H1 (cell line): ENCODE results near the gene PSMF1. TPM values are rescaled to one million over a fixed set of nuclear protein-coding genes. Genes with fewer than 3 reads are reported as not detected.

Experiments
- CTCF ChIA-PET: fragments of 300-600 bp; sonication (Branson Sonifier 250); formaldehyde crosslinking; loops from one replicate; lab custom pipeline; 2021; ENCODE audit not compliant: partially characterized antibody; lab: Charles Lee
- POLR2A ChIA-PET: fragments of 300-600 bp; sonication (Branson Sonifier 250); formaldehyde crosslinking; loops from one replicate; lab custom pipeline; 2021; ENCODE audit warnings: inconsistent platforms; ENCODE audit not compliant: partially characterized antibody; lab: Charles Lee
- DNase-seq, 2 experiments: peaks; one replicate each; pipeline versions ENCODE4 v3.0.0 to v3.0.0-alpha.2; 2010 to 2022; ENCODE audit warnings: low spot score in 2 of 2, low read depth in 1 of 2, mixed read lengths in 1 of 2
- FAIRE-seq: peaks from 2 replicates; lab custom pipeline; 2011; peaks lifted over from hg19 to GRCh38; lab: Jason Lieb, UNC
- H2AFZ ChIP-seq: 2 replicates; pipeline ENCODE4 v1.8.1; 2012; ENCODE audit warnings: low read length, inconsistent platforms
- H2AK5ac ChIP-seq: 2 replicates; pipeline ENCODE4 v1.6.1; 2013; ENCODE audit warnings: low read depth, low read length
- H2BK120ac ChIP-seq: replicated peaks from 2 replicates; pipeline ENCODE3; 2013; ENCODE audit warnings: low read depth, low read length, inconsistent platforms
- H2BK12ac ChIP-seq: 2 replicates; pipeline ENCODE4 v1.6.1; 2013; ENCODE audit warnings: low read depth, low read length
- H2BK15ac ChIP-seq: 2 replicates; pipeline ENCODE4 v1.6.1; 2013; ENCODE audit warnings: low read length
- H2BK20ac ChIP-seq: 2 replicates; pipeline ENCODE4 v1.6.1; 2013; ENCODE audit warnings: low read length
- H2BK5ac ChIP-seq: 2 replicates; pipeline ENCODE4 v1.6.1; 2013; ENCODE audit warnings: low read depth, low read length
- H3K14ac ChIP-seq: 2 replicates; pipeline ENCODE4 v1.6.1; 2013; ENCODE audit warnings: inconsistent platforms; ENCODE audit not compliant: insufficient read length
- H3K18ac ChIP-seq: 2 replicates; pipeline ENCODE4 v1.6.1; 2013; ENCODE audit warnings: low read length; ENCODE audit errors: extremely low read depth
- H3K23ac ChIP-seq: 2 replicates; pipeline ENCODE4 v1.6.1; 2013; ENCODE audit warnings: inconsistent platforms; ENCODE audit not compliant: insufficient read length
- H3K23me2 ChIP-seq: 2 replicates; pipeline ENCODE4 v1.6.1; 2013; ENCODE audit warnings: low read depth, low read length
- H3K27ac ChIP-seq: 2 replicates; pipeline ENCODE4 v1.6.1; 2011; ENCODE audit warnings: low read depth, low read length, inconsistent platforms
- H3K27me3 ChIP-seq, 4 experiments: replicated peaks in 1 of 4; 1 replicate in 1 of 4; 2 replicates in 3 of 4; pipeline versions ENCODE4 v1.6.1 to v1.8.1; 2011 to 2013; ENCODE audit warnings: low read length in 3 of 4, mild to moderate bottlenecking in 3 of 4, inconsistent platforms in 2 of 4, mixed read lengths in 2 of 4, moderate library complexity in 1 of 4; ENCODE audit not compliant: control insufficient read depth in 3 of 4, insufficient read depth in 3 of 4; ENCODE audit errors: extremely low read depth in 1 of 4
- H3K36me3 ChIP-seq, 4 experiments: 2 replicates each; pipeline versions ENCODE4 v1.6.1 to v1.8.1; 2011 to 2013; ENCODE audit warnings: mild to moderate bottlenecking in 4 of 4, low read length in 3 of 4, moderate library complexity in 2 of 4, control low read depth in 1 of 4, inconsistent platforms in 1 of 4; ENCODE audit not compliant: insufficient read depth in 4 of 4, control insufficient read depth in 2 of 4
- H3K4ac ChIP-seq: replicated peaks from 2 replicates; pipeline ENCODE3; 2013; ENCODE audit warnings: low read length, low read depth, mixed read lengths, inconsistent platforms; ENCODE audit not compliant: insufficient read length
- H3K4me1 ChIP-seq, 4 experiments: replicated peaks in 1 of 4; 1 replicate in 1 of 4; 2 replicates in 3 of 4; pipeline versions ENCODE4 v1.6.1 to v1.8.1; 2011 to 2013; ENCODE audit warnings: low read length in 3 of 4, inconsistent platforms in 2 of 4, mixed read lengths in 1 of 4; ENCODE audit not compliant: insufficient read depth in 4 of 4, control insufficient read depth in 3 of 4
- H3K4me2 ChIP-seq, 2 experiments: 2 replicates each; pipeline versions ENCODE4 v1.6.1 to v1.8.1; 2011 to 2013; ENCODE audit warnings: low read depth in 2 of 2, low read length in 2 of 2, control low read depth in 1 of 2, inconsistent platforms in 1 of 2, mild to moderate bottlenecking in 1 of 2; ENCODE audit not compliant: insufficient read depth in 1 of 2
- H3K4me3 ChIP-seq, 4 experiments: fragments of 200-600, 300-600 bp in 1 of 4; sonication (generic), shearing (Covaris generic), sonication (Bioruptor Twin) in 1 of 4; 2 replicates each; pipeline versions ENCODE4 v1.5.1 to v1.8.1; 2011 to 2016; ENCODE audit warnings: low read length in 4 of 4, low read depth in 3 of 4, control low read depth in 2 of 4, inconsistent platforms in 2 of 4, mild to moderate bottlenecking in 2 of 4, mixed read lengths in 1 of 4, moderate library complexity in 1 of 4; ENCODE audit not compliant: insufficient read depth in 2 of 4; ENCODE audit errors: extremely low read depth in 1 of 4
- H3K56ac ChIP-seq: replicated peaks from 2 replicates; pipeline ENCODE3; 2013; ENCODE audit warnings: low read depth, mild to moderate bottlenecking, mixed read lengths, low read length, inconsistent platforms; ENCODE audit not compliant: insufficient read length
- H3K79me1 ChIP-seq: 2 replicates; pipeline ENCODE4 v1.6.1; 2013; ENCODE audit warnings: low read depth, low read length, control low read depth
- H3K79me2 ChIP-seq, 2 experiments: 2 replicates each; pipeline versions ENCODE4 v1.6.1 to v1.8.1; 2012 to 2013; ENCODE audit warnings: low read length in 2 of 2, mild to moderate bottlenecking in 2 of 2, inconsistent platforms in 1 of 2; ENCODE audit not compliant: insufficient read depth in 2 of 2, control insufficient read depth in 1 of 2
- H3K9ac ChIP-seq, 4 experiments: replicated peaks in 1 of 4; 1 replicate in 1 of 4; 2 replicates in 3 of 4; pipeline versions ENCODE4 v1.6.1 to v1.8.1; 2011 to 2013; ENCODE audit warnings: low read depth in 3 of 4, low read length in 3 of 4, control low read depth in 2 of 4, mild to moderate bottlenecking in 2 of 4, moderate library complexity in 2 of 4, inconsistent platforms in 1 of 4; ENCODE audit errors: extremely low read depth in 1 of 4
- H3K9me3 ChIP-seq, 2 experiments: 2 replicates each; pipeline versions ENCODE4 v1.6.1 to v1.8.1; 2012 to 2013; ENCODE audit warnings: mild to moderate bottlenecking in 2 of 2, moderate library complexity in 2 of 2, control low read depth in 1 of 2, inconsistent platforms in 1 of 2, low read depth in 1 of 2, low read length in 1 of 2, mixed read lengths in 1 of 2; ENCODE audit not compliant: insufficient read depth in 2 of 2
- H4K20me1 ChIP-seq, 2 experiments: replicated peaks in 1 of 2; 2 replicates each; pipeline versions ENCODE3 to v1.8.1; 2011 to 2013; ENCODE audit warnings: inconsistent platforms in 2 of 2, low read length in 2 of 2, mild to moderate bottlenecking in 1 of 2; ENCODE audit not compliant: insufficient read depth in 2 of 2, control insufficient read depth in 1 of 2
- H4K5ac ChIP-seq: 2 replicates; pipeline ENCODE4 v1.6.1; 2013; ENCODE audit warnings: low read length, low read depth, mixed read lengths, inconsistent platforms; ENCODE audit not compliant: insufficient read length
- H4K8ac ChIP-seq: 2 replicates; pipeline ENCODE4 v1.8.0; 2013; ENCODE audit warnings: mild to moderate bottlenecking, moderate library complexity, low read length, inconsistent platforms; ENCODE audit not compliant: insufficient read depth; ENCODE audit errors: extremely low read depth
- H4K91ac ChIP-seq: replicated peaks from 2 replicates; pipeline ENCODE3; 2013; ENCODE audit warnings: low read length, mixed read lengths, inconsistent platforms; ENCODE audit not compliant: insufficient read length
- BCL11A ChIP-seq, 2 experiments: IDR thresholded peaks; one replicate each; pipeline ENCODE4 v1.6.1; 2011; ENCODE audit warnings: low read depth in 2 of 2, low read length in 2 of 2, mild to moderate bottlenecking in 2 of 2
- CBX8 ChIP-seq: fragments of 300-800, 300-1000 bp; sonication (generic); IDR thresholded peaks from 2 replicates; pipeline ENCODE4 v1.7.1; 2016; ENCODE audit warnings: low read depth, low read length, borderline replicate concordance
- CHD1 ChIP-seq: IDR thresholded peaks from 2 replicates; pipeline ENCODE4 v1.6.1; 2012; ENCODE audit warnings: low read depth, low read length, improper control_type of control experiment
- FOSL1 ChIP-seq: IDR thresholded peaks from 2 replicates; pipeline ENCODE4 v1.6.1; 2011; ENCODE audit warnings: mild to moderate bottlenecking, low read depth, low read length, moderate library complexity; ENCODE audit not compliant: insufficient read depth
- JUN ChIP-seq: IDR thresholded peaks from 2 replicates; pipeline ENCODE4 v1.6.1; 2011; ENCODE audit warnings: low read depth, mild to moderate bottlenecking, improper control_type of control experiment, low read length
- JUND ChIP-seq: IDR thresholded peaks from 2 replicates; pipeline ENCODE4 v1.6.1; 2011; ENCODE audit warnings: mild to moderate bottlenecking, improper control_type of control experiment, low read length
- KDM4A ChIP-seq: IDR thresholded peaks from one replicate; pipeline ENCODE4 v1.7.1; 2012; ENCODE audit warnings: low read depth, mild to moderate bottlenecking, moderate library complexity, low read length, inconsistent platforms; ENCODE audit not compliant: severe bottlenecking
- MAX ChIP-seq: IDR thresholded peaks from 2 replicates; pipeline ENCODE4 v1.6.1; 2012; ENCODE audit warnings: inconsistent platforms
- PHF8 ChIP-seq: fragments of 200-600 bp; sonication (generic); conservative IDR thresholded peaks from 2 replicates; pipeline ENCODE4 v1.7.1; 2012; ENCODE audit warnings: low read depth, mild to moderate bottlenecking, inconsistent platforms, low read length, moderate library complexity
- SIN3A ChIP-seq, 2 experiments: IDR thresholded peaks in 1 of 2; conservative IDR thresholded peaks in 1 of 2; 2 replicates each; pipeline ENCODE4 v1.6.1; 2011 to 2012; ENCODE audit warnings: low read length in 2 of 2, improper control_type of control experiment in 1 of 2, low read depth in 1 of 2, mild to moderate bottlenecking in 1 of 2
- SP4 ChIP-seq: IDR thresholded peaks from 2 replicates; pipeline ENCODE4 v1.6.1; 2012; ENCODE audit warnings: low read length, inconsistent platforms
- TAF7 ChIP-seq: optimal IDR thresholded peaks from 2 replicates; pipeline ENCODE3; 2011; ENCODE audit warnings: low read depth, mild to moderate bottlenecking, inconsistent platforms, low read length, moderate library complexity, borderline replicate concordance
- TCF12 ChIP-seq: IDR thresholded peaks from 2 replicates; pipeline ENCODE4 v1.6.1; 2011; ENCODE audit warnings: low read depth, mild to moderate bottlenecking, low read length
- WGBS, 2 experiments: shearing (Covaris generic) in 1 of 2; methylation state at CpG; one replicate each; pipeline versions ENCODE4 v1.1.6 to v1.1.7; 2013 to 2015; ENCODE audit warnings: low lambda C conversion rate in 2 of 2, mixed read lengths in 2 of 2, inconsistent platforms in 1 of 2, low coverage in 1 of 2, missing lambda C conversion rate in 1 of 2; ENCODE audit not compliant: insufficient replicate concordance in 2 of 2, insufficient coverage in 1 of 2, insufficient read length in 1 of 2; ENCODE audit errors: extremely low coverage in 1 of 2, missing lambda C conversion rate in 1 of 2; 5-methylcytosine and 5-hydroxymethylcytosine counted together
- polyA plus RNA-seq, 7 experiments: library from polyadenylated mRNA; depleted of rRNA in 3 of 7; stranded (reverse) in 5 of 7; unstranded in 2 of 7; fragments of >200 nt in 5 of 7; fragments of 200-250 nt in 2 of 7; gene quantifications; 1 replicate in 5 of 7; 2 replicates in 1 of 7; 4 replicates in 1 of 7; pipeline versions ENCODE4 v1.2.1 to v1.2.3, GENCODE V29; 2011 to 2013; ENCODE audit warnings: missing spikeins in 2 of 7, mixed read lengths in 2 of 7
- total RNA-seq: library from RNA; stranded (reverse); fragmentation: NEBNext Ultra II Directional; extraction: Animal tissue kit (Norgen Biotek cat#: 25700); gene quantifications from 2 replicates; pipeline ENCODE4 v1.2.1, GENCODE V29; 2021
- TF ChIP-seq, protein P1 (sequence below): IDR thresholded peaks from 2 replicates; pipeline ENCODE4 v1.6.1; 2011; ENCODE audit warnings: low read depth, mild to moderate bottlenecking, low read length; ENCODE audit not compliant: insufficient read depth

Gene PSMF1
- total and polyA plus RNA-seq, 2 of the 8 experiments (the other 6 are each of a cell fraction or from before 2014, with no cell fraction given), result 106 to 159 TPM

- H2BK5ac ChIP-seq, result no peak overlapping the region
- H2BK120ac ChIP-seq, result no peak overlapping the region
- H3K79me1 ChIP-seq, result no peaks in the 10 kb centered on the region
- DNase-seq (no peak), FAIRE-seq (no peak)
- no peak overlapping the region for H2AFZ ChIP-seq
- no peak overlapping the region for H2BK12ac ChIP-seq
- no peaks in the 10 kb centered on the region for H3K23me2 ChIP-seq
- 0 out of 7 replicates have a peak, but pooled peaks cover 0 to 2% (median 0%) of the 10 kb centered on the region in 4 experiments for H3K27me3 ChIP-seq
- CTCF ChIA-PET, result interaction anchor here (0.7 to 4.0 kb wide), 12 partner anchors 10 to 290 kb away, joined by 3 to 43 read pairs (median 7); no protein-coding TSS in a partner anchor
- no peak overlapping the region for H3K9ac ChIP-seq
- peak overlapping the region; percentile 26 for H3K56ac ChIP-seq
- H3K4me1 ChIP-seq, result no peaks in the 10 kb centered on the region
- no peaks in the 10 kb centered on the region for H4K20me1 ChIP-seq
- no peak overlapping the region for H3K4ac ChIP-seq
- no peak overlapping the region for H3K18ac ChIP-seq
- H4K5ac ChIP-seq, result no peak overlapping the region
- no peaks in the 10 kb centered on the region for H3K79me2 ChIP-seq
- no peak overlapping the region; the same call in 1 of the 2 replicates for H4K8ac ChIP-seq
- peaks cover 2% of the 10 kb centered on the region in 2 experiments; a peak in 1 of 4 replicates for H3K9me3 ChIP-seq
- no peak overlapping the region for H3K14ac ChIP-seq
- no peak overlapping the region for H3K27ac ChIP-seq
- no peaks in the 10 kb centered on the region for H3K36me3 ChIP-seq
- no peak overlapping the region for H2AK5ac ChIP-seq
- no peak overlapping the region for H2BK15ac ChIP-seq
- POLR2A ChIA-PET, result no interaction called here
- no peak overlapping the region for H3K4me3 ChIP-seq
- WGBS, 2 experiments, result 76% methylated on average over 3 of the region's 3 CpGs; no CpG with 5 or more reads in 1 of the 2 experiments
- H2BK20ac ChIP-seq, result no peak overlapping the region
- no peak overlapping the region for H3K23ac ChIP-seq
- no peak overlapping the region for H3K4me2 ChIP-seq
- peak overlapping the region; percentile 51 for H4K91ac ChIP-seq
- TF ChIP-seq, protein P1, sequence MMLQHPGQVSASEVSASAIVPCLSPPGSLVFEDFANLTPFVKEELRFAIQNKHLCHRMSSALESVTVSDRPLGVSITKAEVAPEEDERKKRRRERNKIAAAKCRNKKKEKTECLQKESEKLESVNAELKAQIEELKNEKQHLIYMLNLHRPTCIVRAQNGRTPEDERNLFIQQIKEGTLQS, result no peak
- TF ChIP-seq TAF7, result no peak
- no peak for TF ChIP-seq FOSL1
- TF ChIP-seq PHF8, result no peak
- no peak for TF ChIP-seq MAX
- TF ChIP-seq CHD1, result no peak
- TF ChIP-seq SP4, result no peak
- TF ChIP-seq BCL11A (IDR thresholded peaks at IDR 0.05; ENCODE audit: low read depth in 2 of 2, low read length in 2 of 2), result no peak
- no peak for TF ChIP-seq KDM4A
- TF ChIP-seq TCF12, result no peak
- no peak for TF ChIP-seq SIN3A (conservative IDR thresholded peaks at IDR 0.05 in 1 of 2, IDR thresholded peaks at IDR 0.05 in 1 of 2; ENCODE audit: low read depth in 1 of 2, low read length in 2 of 2)
- no peak for TF ChIP-seq JUN
- TF ChIP-seq CBX8, result no peak
- TF ChIP-seq JUND, result no peak
Measured at GRCh38 chr20:1107176-1107575, 11.2 kb upstream of the PSMF1 start.
